ENCODE data around the gene EPHX1. TPM values are rescaled to one million over a fixed set of nuclear protein-coding genes. Genes with fewer than 3 reads are reported as not detected.
A peak's percentile ranks its signal among the peaks of the same experiment; 100 is the strongest.
"Not testable (repeated sequence)": the region's sequence is repeated elsewhere in the genome, so short reads cannot be mapped to it uniquely, and the experiment has no call there.

The EPHX1 gene
- 142 TPM for total RNA-seq

- H3K27ac ChIP-seq: peak within 1 kb of the TSS; percentile 96
- intact Hi-C loops (cut with DNase I): loop anchor here (5.0 kb wide), 1 partner anchor 33 kb away; the partner anchor contains the start of gene SRP9
- DNase-seq (ENCODE audit: extremely low spot score in 2 of 2): no peak
- H3K4me1 ChIP-seq: peaks cover 45% of the 10 kb centered on the region
- TF ChIP-seq CTCF (IDR thresholded peaks at IDR 0.05): no peak
- peak in 1 of 2 donors; percentile 93 for TF ChIP-seq POLR2A (IDR thresholded peaks at IDR 0.05)
- TF ChIP-seq POLR2AphosphoS5 (IDR thresholded peaks at IDR 0.05; ENCODE audit: insufficient read depth in 1 of 2, low read depth in 1 of 2): peak; percentile 45 to 90
- H3K36me3 ChIP-seq: no peaks in the 10 kb centered on the region
- no peaks in the 10 kb centered on the region for H3K9me3 ChIP-seq
- H3K4me3 ChIP-seq: peak within 1 kb of the TSS; percentile 79 to 90
- H3K27me3 ChIP-seq: no peaks in the 10 kb centered on the region
Measured at GRCh38 chr1:225809842-225810578, at the start of gene EPHX1. TSS of gene EPHX1 (plus strand) at chr1:225810124. CDS start at chr1:225828730, 18,606 bp downstream.

GRCh38 chr1:225760531-225760930 is 49.4 kb upstream of the EPHX1 start:
- intact Hi-C loops (cut with DNase I): no loop called here
- no peak overlapping the region for H3K4me3 ChIP-seq
- no peak overlapping the region for H3K27ac ChIP-seq
- H3K27me3 ChIP-seq: no peaks in the 10 kb centered on the region
- H3K4me1 ChIP-seq: peaks cover 35% of the 10 kb centered on the region
- H3K36me3 ChIP-seq: no peaks in the 10 kb centered on the region
- no peak for DNase-seq (ENCODE audit: extremely low spot score in 2 of 2)
- no peaks in the 10 kb centered on the region for H3K9me3 ChIP-seq
- no peak for TF ChIP-seq CTCF (IDR thresholded peaks at IDR 0.05)
- no peak for TF ChIP-seq POLR2AphosphoS5 (IDR thresholded peaks at IDR 0.05; ENCODE audit: insufficient read depth in 1 of 2, low read depth in 1 of 2)
- TF ChIP-seq POLR2A (IDR thresholded peaks at IDR 0.05): no peak

GRCh38 chr1:225761395-225761794 is 48.5 kb upstream of the EPHX1 start:
- H3K36me3 ChIP-seq; H3K27ac ChIP-seq; H3K4me3 ChIP-seq; intact Hi-C loops (cut with DNase I); DNase-seq (ENCODE audit: extremely low spot score in 2 of 2); H3K27me3 ChIP-seq; H3K9me3 ChIP-seq: not testable (repeated sequence)
- peaks cover 33% of the 10 kb centered on the region for H3K4me1 ChIP-seq

GRCh38 chr1:225762002-225762441 is 47.9 kb upstream of the EPHX1 start:
- peak overlapping the region; percentile 30 for H3K27ac ChIP-seq
- TF ChIP-seq POLR2A (IDR thresholded peaks at IDR 0.05): no peak
- no peak for TF ChIP-seq POLR2AphosphoS5 (IDR thresholded peaks at IDR 0.05; ENCODE audit: insufficient read depth in 1 of 2, low read depth in 1 of 2)
- TF ChIP-seq CTCF (IDR thresholded peaks at IDR 0.05): no peak
- no peak for DNase-seq (ENCODE audit: extremely low spot score in 2 of 2)
- H3K4me3 ChIP-seq: no peak overlapping the region
- H3K4me1 ChIP-seq: peaks cover 40% of the 10 kb centered on the region
- H3K27me3 ChIP-seq: no peaks in the 10 kb centered on the region
- intact Hi-C loops (cut with DNase I): no loop called here
- no peaks in the 10 kb centered on the region for H3K36me3 ChIP-seq
- H3K9me3 ChIP-seq: no peaks in the 10 kb centered on the region

- no peak for DNase-seq (ENCODE audit: extremely low spot score in 2 of 2)
- no peak for TF ChIP-seq POLR2A (IDR thresholded peaks at IDR 0.05)
- no peak for TF ChIP-seq CTCF (IDR thresholded peaks at IDR 0.05)
- no peak for TF ChIP-seq POLR2AphosphoS5 (IDR thresholded peaks at IDR 0.05; ENCODE audit: insufficient read depth in 1 of 2, low read depth in 1 of 2)
- peaks cover 44% of the 10 kb centered on the region for H3K4me1 ChIP-seq
- peak overlapping the region; percentile 30 for H3K27ac ChIP-seq
- no peaks in the 10 kb centered on the region for H3K9me3 ChIP-seq
- H3K36me3 ChIP-seq: no peaks in the 10 kb centered on the region
- no peak overlapping the region for H3K4me3 ChIP-seq
- intact Hi-C loops (cut with DNase I): no loop called here
- no peaks in the 10 kb centered on the region for H3K27me3 ChIP-seq
Measured at GRCh38 chr1:225762444-225762843, 47.5 kb upstream of the EPHX1 start.

Data from vagina (tissue), 2 donors.